ENCODE data around the gene NONO.

NONO gene

DNA sequence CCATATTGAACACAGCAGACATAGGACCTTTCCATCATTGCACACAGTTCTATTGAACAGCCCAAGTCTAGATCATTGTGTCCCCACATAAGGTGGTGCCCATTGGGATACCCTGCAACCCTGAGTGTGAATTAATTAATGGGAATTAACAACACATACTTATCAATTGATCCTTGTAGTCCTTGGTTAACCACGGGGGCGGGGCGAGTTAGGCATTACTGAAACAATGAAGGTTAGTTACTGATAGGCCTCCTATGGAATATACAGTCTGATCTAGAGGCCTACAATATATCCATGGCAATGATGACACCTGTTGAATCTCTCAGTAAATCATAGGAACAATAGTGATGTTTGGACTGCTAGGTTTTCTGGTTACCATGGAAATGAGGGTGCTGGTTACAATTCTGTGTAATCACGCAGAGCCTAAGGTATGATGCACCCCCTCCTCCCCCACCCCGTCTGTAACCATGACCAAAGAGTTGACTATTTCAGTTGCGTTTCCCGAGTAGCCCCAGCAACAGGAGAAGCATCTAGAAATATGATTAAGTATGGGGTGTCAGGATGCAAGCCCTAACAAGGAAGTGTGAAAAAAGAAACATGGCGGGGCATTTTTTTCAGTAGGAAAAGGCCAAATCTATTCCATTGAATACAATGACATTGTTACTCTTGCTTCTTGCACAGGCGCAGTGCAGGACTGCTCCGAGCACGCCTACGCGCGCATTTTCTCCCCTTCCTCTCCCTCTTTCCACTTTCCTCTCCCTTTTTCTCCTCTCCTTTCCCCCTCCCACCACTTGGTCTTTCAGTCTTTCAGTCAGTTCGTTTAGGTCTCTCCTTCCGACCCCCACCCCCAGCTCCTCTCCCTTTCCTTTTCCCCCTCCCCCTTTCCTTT is 677 bp upstream of the NONO start:
- TF ChIP-seq, protein P1, sequence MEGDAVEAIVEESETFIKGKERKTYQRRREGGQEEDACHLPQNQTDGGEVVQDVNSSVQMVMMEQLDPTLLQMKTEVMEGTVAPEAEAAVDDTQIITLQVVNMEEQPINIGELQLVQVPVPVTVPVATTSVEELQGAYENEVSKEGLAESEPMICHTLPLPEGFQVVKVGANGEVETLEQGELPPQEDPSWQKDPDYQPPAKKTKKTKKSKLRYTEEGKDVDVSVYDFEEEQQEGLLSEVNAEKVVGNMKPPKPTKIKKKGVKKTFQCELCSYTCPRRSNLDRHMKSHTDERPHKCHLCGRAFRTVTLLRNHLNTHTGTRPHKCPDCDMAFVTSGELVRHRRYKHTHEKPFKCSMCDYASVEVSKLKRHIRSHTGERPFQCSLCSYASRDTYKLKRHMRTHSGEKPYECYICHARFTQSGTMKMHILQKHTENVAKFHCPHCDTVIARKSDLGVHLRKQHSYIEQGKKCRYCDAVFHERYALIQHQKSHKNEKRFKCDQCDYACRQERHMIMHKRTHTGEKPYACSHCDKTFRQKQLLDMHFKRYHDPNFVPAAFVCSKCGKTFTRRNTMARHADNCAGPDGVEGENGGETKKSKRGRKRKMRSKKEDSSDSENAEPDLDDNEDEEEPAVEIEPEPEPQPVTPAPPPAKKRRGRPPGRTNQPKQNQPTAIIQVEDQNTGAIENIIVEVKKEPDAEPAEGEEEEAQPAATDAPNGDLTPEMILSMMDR (IDR thresholded peaks at IDR 0.05; ENCODE audit: unreplicated experiment in 3 of 3): no peak
- Mint-ChIP-seq H3K9me3 (peaks cover 16% of the 10 kb centered on the region), H3K4me1 (peaks cover 6% of the 10 kb centered on the region), H3K27me3 (ENCODE audit: low read depth) (no peaks in the 10 kb centered on the region), H3K4me3 (peak overlapping the region; percentile 99), H3K36me3 (ENCODE audit: low read depth) (peaks cover 31% of the 10 kb centered on the region), H3K27ac (peak overlapping the region; percentile 99 to 100 (median 100))

DNA sequence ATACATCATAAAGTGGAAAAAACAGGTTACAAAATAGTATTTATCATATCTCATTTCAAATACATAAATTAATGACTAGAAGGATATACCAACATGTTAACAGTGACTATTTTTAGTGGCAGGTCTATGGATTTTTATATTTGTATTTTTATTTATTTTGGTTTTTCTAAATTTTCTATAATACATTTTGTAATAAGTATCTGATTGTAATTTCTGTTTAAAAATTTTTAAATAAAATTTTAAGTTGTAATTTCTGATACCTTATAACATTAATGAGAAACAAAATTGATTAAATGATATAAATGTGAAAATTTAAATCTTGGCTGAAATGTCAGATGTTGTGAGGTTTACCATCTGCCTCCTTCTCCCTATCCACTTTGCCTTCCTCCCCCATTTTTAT is 2.5 kb downstream of the NONO start:
- Mint-ChIP-seq H3K27me3 (ENCODE audit: low read depth) (no peaks in the 10 kb centered on the region), H3K36me3 (ENCODE audit: low read depth) (peaks cover 29% of the 10 kb centered on the region), H3K4me3 (peak overlapping the region; percentile 99), H3K9me3 (peaks cover 4% of the 10 kb centered on the region), H3K27ac (peak overlapping the region in 1 of 3 experiments; percentile 28), H3K4me1 (peaks cover 10% of the 10 kb centered on the region)
- TF ChIP-seq, protein P1 (IDR thresholded peaks at IDR 0.05; ENCODE audit: unreplicated experiment in 3 of 3): no peak

DNA sequence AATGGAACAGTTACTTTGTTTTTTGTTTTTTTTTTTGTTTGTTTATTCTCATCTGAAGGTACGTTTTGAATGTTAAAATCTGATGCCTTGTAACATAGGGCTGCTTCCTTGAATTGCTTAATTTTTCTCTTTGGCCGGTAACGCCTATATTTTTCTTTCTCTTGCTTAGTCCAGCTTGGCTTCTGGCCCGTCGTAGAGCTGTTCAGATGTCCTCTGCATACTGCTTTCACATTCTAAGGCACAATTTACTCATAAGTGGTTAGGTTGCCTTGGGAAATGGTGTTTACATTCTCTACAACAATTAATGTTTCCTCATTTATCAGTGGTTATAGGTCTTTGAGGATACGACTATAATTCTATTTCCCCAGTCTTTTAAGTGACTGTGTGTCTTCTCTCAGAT is 7.9 kb downstream of the NONO start:
- Mint-ChIP-seq H3K4me1 (peaks cover 4% of the 10 kb centered on the region), H3K4me3 (no peak overlapping the region), H3K27ac (no peak overlapping the region), H3K9me3 (no peaks in the 10 kb centered on the region), H3K27me3 (ENCODE audit: low read depth) (no peaks in the 10 kb centered on the region), H3K36me3 (ENCODE audit: low read depth) (peaks cover 43% of the 10 kb centered on the region)
- TF ChIP-seq, protein P1 (IDR thresholded peaks at IDR 0.05; ENCODE audit: unreplicated experiment in 3 of 3): no peak

DNA sequence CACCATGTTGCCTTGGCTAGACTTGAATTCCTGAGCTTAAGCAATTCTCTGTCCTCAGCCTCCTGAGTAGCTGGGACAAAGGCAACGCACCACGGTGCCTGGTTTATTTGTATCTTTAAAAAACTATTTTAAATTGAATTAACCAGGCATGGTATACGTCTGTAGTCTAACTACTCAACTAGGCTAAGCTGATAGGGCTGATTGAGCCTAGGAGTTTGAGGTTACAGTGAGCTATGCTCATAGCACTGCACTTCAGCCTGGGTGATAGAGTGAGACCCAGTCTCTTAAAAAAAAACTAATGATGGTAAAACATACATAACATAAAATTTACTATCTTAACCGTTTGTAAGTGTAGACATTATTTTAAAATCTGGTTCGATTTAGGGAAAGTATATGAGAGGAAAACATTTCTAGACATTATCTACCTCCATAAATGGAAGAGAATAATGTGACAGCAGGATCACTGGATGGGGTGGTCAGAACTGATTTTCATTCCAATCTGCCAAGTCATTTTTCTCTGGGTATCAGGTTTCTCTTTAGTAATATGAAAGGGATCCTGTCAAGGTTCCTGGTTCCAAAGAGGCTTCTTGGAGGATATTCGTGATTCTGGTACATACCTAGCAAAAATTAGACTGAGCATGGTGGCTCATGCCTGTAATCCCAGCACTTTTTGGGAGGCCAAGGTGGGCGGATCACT is 9.4 kb downstream of the NONO start:
- no peak overlapping the region for H3K27ac Mint-ChIP-seq
- peaks cover 55% of the 10 kb centered on the region for H3K36me3 Mint-ChIP-seq (ENCODE audit: low read depth)
- no peak overlapping the region for H3K4me3 Mint-ChIP-seq
- H3K9me3 Mint-ChIP-seq: no peaks in the 10 kb centered on the region
- H3K27me3 Mint-ChIP-seq (ENCODE audit: low read depth): no peaks in the 10 kb centered on the region
- H3K4me1 Mint-ChIP-seq: peaks cover 4% of the 10 kb centered on the region
- TF ChIP-seq, protein P1 (IDR thresholded peaks at IDR 0.05; ENCODE audit: unreplicated experiment in 3 of 3): no peak

DNA sequence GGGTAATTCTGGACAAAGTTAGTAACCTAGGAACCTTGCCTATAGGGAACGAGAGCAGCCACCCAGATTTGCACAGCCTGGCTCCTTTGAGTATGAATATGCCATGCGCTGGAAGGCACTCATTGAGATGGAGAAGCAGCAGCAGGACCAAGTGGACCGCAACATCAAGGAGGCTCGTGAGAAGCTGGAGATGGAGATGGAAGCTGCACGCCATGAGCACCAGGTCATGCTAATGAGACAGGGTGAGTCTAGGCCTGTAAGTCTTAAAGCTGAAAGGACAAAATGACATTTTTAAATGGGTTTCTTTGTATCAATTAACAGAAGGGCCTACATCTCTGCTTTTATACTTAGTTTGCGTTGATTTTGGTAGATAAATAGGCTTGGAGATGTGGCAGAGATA is 13.4 kb downstream of the NONO start:
- TF ChIP-seq, protein P1 (IDR thresholded peaks at IDR 0.05; ENCODE audit: unreplicated experiment in 3 of 3): no peak

More for the DNA sequence above, 13.4 kb downstream of the NONO start:
- no peaks in the 10 kb centered on the region for H3K27me3 Mint-ChIP-seq (ENCODE audit: low read depth)
- H3K4me1 Mint-ChIP-seq: peaks cover 14% of the 10 kb centered on the region
- H3K9me3 Mint-ChIP-seq: peaks cover 4% of the 10 kb centered on the region
- H3K4me3 Mint-ChIP-seq: no peak overlapping the region
- H3K36me3 Mint-ChIP-seq (ENCODE audit: low read depth): peaks cover 76% of the 10 kb centered on the region
- H3K27ac Mint-ChIP-seq: no peak overlapping the region

All from nephron (organoid).